A549 (cell line): Measurements from ENCODE around the gene YWHAE. TPM values are rescaled to one million over a fixed set of nuclear protein-coding genes. Genes with fewer than 3 reads are reported as not detected.

Experiments used
- ATAC-seq, 2 experiments: fragments of 200-7000 bp in 1 of 2; fragments of >200 bp in 1 of 2; cut with Nextera tagmentation in 1 of 2; cut with Tn5 transposase in 1 of 2; 3 replicates each; pipeline versions ENCODE4 v1.8.0 to v1.9.1; 2018 to 2020; ENCODE audit warnings: mild to moderate bottlenecking in 1 of 2, moderate library complexity in 1 of 2
- CTCF ChIA-PET: fragments of 300-600 bp; sonication (Branson Sonifier 250); formaldehyde crosslinking; extraction: SDS; loops from one replicate; lab custom pipeline; 2021; ENCODE audit warnings: antibody characterized with exemption, inconsistent platforms; lab: Yijun Ruan, JAX
- POLR2A ChIA-PET: fragments of 350-600 bp; formaldehyde crosslinking; extraction: SDS; loops from one replicate; lab custom pipeline; 2021; ENCODE audit warnings: antibody characterized with exemption, inconsistent platforms; lab: Yijun Ruan, JAX
- DNase-seq, 2 experiments: peaks; one replicate each; pipeline versions ENCODE4 v3.0.0 to v3.0.0-alpha.2; 2011 to 2016; ENCODE audit warnings: low read depth in 1 of 2, low spot score in 1 of 2
- FAIRE-seq: peaks from 2 replicates; lab custom pipeline; 2011; peaks lifted over from hg19 to GRCh38; lab: Jason Lieb, UNC
- H3K27ac ChIP-seq, 2 experiments: fragments of >200 bp; sonication (Bioruptor Twin); formaldehyde crosslinking; 3 replicates each; pipeline ENCODE4 v1.5.1; 2016 to 2017
- H3K4me1 ChIP-seq: fragments of >200 bp; sonication (Bioruptor Twin); formaldehyde crosslinking; 3 replicates; pipeline ENCODE4 v1.6.1; 2016
- H3K4me2 ChIP-seq: fragments of >200 bp; sonication (Bioruptor Twin); formaldehyde crosslinking; 3 replicates; pipeline ENCODE4 v1.6.1; 2016
- H3K4me3 ChIP-seq: fragments of >200 bp; sonication (Bioruptor Twin); formaldehyde crosslinking; 3 replicates; pipeline ENCODE4 v1.5.1; 2016
- H3K9me3 ChIP-seq: fragments of >200 bp; sonication (Bioruptor Twin); formaldehyde crosslinking; 3 replicates; pipeline ENCODE4 v1.6.1; 2016
- ATOH8 ChIP-seq: fragments of 250-450 bp; sonication (Bioruptor Pico); IDR thresholded peaks from 2 replicates; pipeline ENCODE4 v1.5.0; 2020; ENCODE audit warnings: low read depth, mild to moderate bottlenecking, moderate library complexity
- BCL3 ChIP-seq: fragments of >200 bp; sonication (Bioruptor Twin); formaldehyde crosslinking; IDR thresholded peaks from 3 replicates; pipeline ENCODE4 v1.6.1; 2016
- CHD4 ChIP-seq: fragments of 200-600 bp; sonication (generic); IDR thresholded peaks from 2 replicates; pipeline ENCODE4 v1.6.1; 2016; ENCODE audit warnings: antibody characterized with exemption, mild to moderate bottlenecking, borderline replicate concordance
- CTCF ChIP-seq: fragments of >200 bp; sonication (Bioruptor Twin); formaldehyde crosslinking; IDR thresholded peaks from 3 replicates; pipeline ENCODE4 v1.5.1; 2016
- ESRRA ChIP-seq: fragments of 150-350 bp; IDR thresholded peaks from 2 replicates; pipeline ENCODE4 v1.6.1; 2014; ENCODE audit warnings: mild to moderate bottlenecking, low read length, borderline replicate concordance
- HDAC2 ChIP-seq: fragments of 200-600 bp; sonication (generic); IDR thresholded peaks from 2 replicates; pipeline ENCODE4 v1.6.1; 2016
- HMGXB4 ChIP-seq: fragments of 250-450 bp; sonication (Bioruptor Pico); IDR thresholded peaks from 2 replicates; pipeline ENCODE4 v1.5.0; 2021; ENCODE audit warnings: mild to moderate bottlenecking, moderate library complexity, borderline replicate concordance
- HOXA7 ChIP-seq: fragments of 250-450 bp; sonication (Bioruptor Pico); IDR thresholded peaks from 2 replicates; pipeline ENCODE4 v1.5.0; 2020; ENCODE audit warnings: mild to moderate bottlenecking, moderate library complexity
- HOXB13 ChIP-seq: fragments of 250-450 bp; sonication (Bioruptor Pico); IDR thresholded peaks from 2 replicates; pipeline ENCODE4 v1.5.0; 2020; ENCODE audit warnings: low read depth, mild to moderate bottlenecking, moderate library complexity
- JUNB ChIP-seq: fragments of >200 bp; sonication (Bioruptor Twin); formaldehyde crosslinking; IDR thresholded peaks from 2 replicates; pipeline ENCODE4 v1.6.1; 2016
- MAFK ChIP-seq: fragments of 450-650 bp; IDR thresholded peaks from 2 replicates; pipeline ENCODE4 v1.6.1; 2014; ENCODE audit not compliant: partially characterized antibody
- MAX ChIP-seq: IDR thresholded peaks from 2 replicates; pipeline ENCODE4 v1.6.1; 2012
- MAZ ChIP-seq: fragments of 150-350 bp; IDR thresholded peaks from 2 replicates; pipeline ENCODE4 v1.6.1; 2014; ENCODE audit warnings: antibody characterized with exemption, low read depth, low read length, borderline replicate concordance
- NFE2L2 ChIP-seq: fragments of 150-350 bp; conservative IDR thresholded peaks from 2 replicates; pipeline ENCODE4 v1.6.1; 2014; ENCODE audit warnings: low read length
- NR3C1 ChIP-seq: fragments of >200 bp; sonication (Bioruptor Twin); formaldehyde crosslinking; IDR thresholded peaks from 3 replicates; pipeline ENCODE4 v1.6.1; 2017
- PBX3 ChIP-seq: IDR thresholded peaks from 2 replicates; pipeline ENCODE4 v1.6.1; 2012
- POLR2AphosphoS2 ChIP-seq: conservative IDR thresholded peaks from 2 replicates; pipeline ENCODE4 v1.6.1; 2012; ENCODE audit warnings: low read length, improper control_type of control experiment, inconsistent platforms
- RARB ChIP-seq: fragments of 250-450 bp; sonication (Bioruptor Pico); IDR thresholded peaks from 2 replicates; pipeline ENCODE4 v1.8.0; 2021; ENCODE audit warnings: mild to moderate bottlenecking, moderate library complexity
- RCOR1 ChIP-seq: fragments of 150-350 bp; IDR thresholded peaks from 2 replicates; pipeline ENCODE4 v1.6.1; 2014; ENCODE audit warnings: antibody characterized with exemption, low read length, low read depth
- RNF2 ChIP-seq: fragments of 200-600 bp; sonication (generic); IDR thresholded peaks from 2 replicates; pipeline ENCODE4 v1.6.1; 2016; ENCODE audit warnings: low read depth, mild to moderate bottlenecking, antibody characterized with exemption, moderate library complexity, borderline replicate concordance
- SMC3 ChIP-seq: fragments of >200 bp; sonication (Bioruptor Twin); formaldehyde crosslinking; IDR thresholded peaks from 3 replicates; pipeline ENCODE4 v1.6.1; 2018; ENCODE audit warnings: inconsistent platforms
- ZC3H11A ChIP-seq: fragments of 450-650 bp; IDR thresholded peaks from 2 replicates; pipeline ENCODE4 v1.6.1; 2014; ENCODE audit warnings: antibody characterized with exemption, mild to moderate bottlenecking
- WGBS: methylation state at CpG from one replicate; pipeline ENCODE4 v1.1.6; 2017; ENCODE audit errors: missing lambda C conversion rate; 5-methylcytosine and 5-hydroxymethylcytosine counted together
- polyA plus RNA-seq, 4 experiments: library from polyadenylated mRNA; depleted of rRNA in 3 of 4; stranded (reverse); fragments of >200 nt; fragmentation: RNase III in 1 of 4; extraction: RNeasy Plus Mini Kit Qiagen cat#74134 plus additional on column Dnase treatment in 1 of 4; gene quantifications; 2 replicates in 3 of 4; 3 replicates in 1 of 4; pipeline ENCODE4 v1.2.3, GENCODE V29; 2011 to 2017

YWHAE gene
- polyA plus RNA-seq, 2 of the 4 experiments (the other 2 are of a cell fraction), result 1,284 to 1,548 TPM

- no peak for TF ChIP-seq HDAC2
- no peak for TF ChIP-seq RNF2
- TF ChIP-seq CTCF, result no peak
- TF ChIP-seq CHD4, result no peak
- TF ChIP-seq ESRRA, result no peak
- TF ChIP-seq HOXB13, result no peak
- TF ChIP-seq SMC3, result no peak
- no peak for TF ChIP-seq NR3C1
- no peak for TF ChIP-seq MAZ
These were observed 24.0 kb downstream of the YWHAE start (continued) for GRCh38 chr17:1376061-1376460.

GRCh38 chr17:1375615-1376014 is 24.4 kb downstream of the YWHAE start:
- TF ChIP-seq BCL3 (no peak), RARB (CRISPR knock-in tag) (no peak), JUNB (no peak), NFE2L2 (no peak), ESRRA (no peak), RNF2 (no peak), HMGXB4 (CRISPR knock-in tag) (no peak), MAX (no peak), SMC3 (no peak), ATOH8 (CRISPR knock-in tag) (no peak), MAFK (no peak), RCOR1 (no peak), HDAC2 (no peak)
- CTCF ChIA-PET, result interaction anchor here (1.0 to 8.8 kb wide), 3 partner anchors 9 to 14 kb away, joined by 6 to 123 read pairs (median 10); no protein-coding TSS in a partner anchor
- ATAC-seq, result no peak
- Histone ChIP-seq H3K4me3 (no peak overlapping the region), H3K9me3 (no peaks in the 10 kb centered on the region), H3K4me1 (peaks cover 46% of the 10 kb centered on the region), H3K27ac (no peak overlapping the region), H3K4me2 (no peak overlapping the region)
- no peak for DNase-seq
- POLR2A ChIA-PET, result no interaction called here
- FAIRE-seq, result no peak
- 41% methylated on average over 2 of the region's 2 CpGs for WGBS

- FAIRE-seq, result no peak
- Histone ChIP-seq H3K4me2 (no peak overlapping the region), H3K27ac (no peak overlapping the region), H3K4me3 (no peak overlapping the region), H3K4me1 (peaks cover 39% of the 10 kb centered on the region; the same call in 2 of the 3 replicates), H3K9me3 (no peaks in the 10 kb centered on the region)
- TF ChIP-seq HOXA7 (CRISPR knock-in tag) (no peak), POLR2AphosphoS2 (0 out of 2 replicates have a peak, but pooled peaks have one; percentile 35), PBX3 (no peak), BCL3 (no peak), ZC3H11A (no peak)
- DNase-seq, result no peak
- WGBS, result 87% methylated on average over 10 of the region's 10 CpGs
- no peak for ATAC-seq
- CTCF ChIA-PET, result interaction anchor here (8.8 kb wide), 1 partner anchor 8 kb away, joined by 123 read pairs; no protein-coding TSS in a partner anchor
- POLR2A ChIA-PET, result no interaction called here
These were observed 25.4 kb downstream of the YWHAE start for GRCh38 chr17:1374431-1375177.
